Measurements from ENCODE around the gene TNRC6A.

TNRC6A gene

DNA sequence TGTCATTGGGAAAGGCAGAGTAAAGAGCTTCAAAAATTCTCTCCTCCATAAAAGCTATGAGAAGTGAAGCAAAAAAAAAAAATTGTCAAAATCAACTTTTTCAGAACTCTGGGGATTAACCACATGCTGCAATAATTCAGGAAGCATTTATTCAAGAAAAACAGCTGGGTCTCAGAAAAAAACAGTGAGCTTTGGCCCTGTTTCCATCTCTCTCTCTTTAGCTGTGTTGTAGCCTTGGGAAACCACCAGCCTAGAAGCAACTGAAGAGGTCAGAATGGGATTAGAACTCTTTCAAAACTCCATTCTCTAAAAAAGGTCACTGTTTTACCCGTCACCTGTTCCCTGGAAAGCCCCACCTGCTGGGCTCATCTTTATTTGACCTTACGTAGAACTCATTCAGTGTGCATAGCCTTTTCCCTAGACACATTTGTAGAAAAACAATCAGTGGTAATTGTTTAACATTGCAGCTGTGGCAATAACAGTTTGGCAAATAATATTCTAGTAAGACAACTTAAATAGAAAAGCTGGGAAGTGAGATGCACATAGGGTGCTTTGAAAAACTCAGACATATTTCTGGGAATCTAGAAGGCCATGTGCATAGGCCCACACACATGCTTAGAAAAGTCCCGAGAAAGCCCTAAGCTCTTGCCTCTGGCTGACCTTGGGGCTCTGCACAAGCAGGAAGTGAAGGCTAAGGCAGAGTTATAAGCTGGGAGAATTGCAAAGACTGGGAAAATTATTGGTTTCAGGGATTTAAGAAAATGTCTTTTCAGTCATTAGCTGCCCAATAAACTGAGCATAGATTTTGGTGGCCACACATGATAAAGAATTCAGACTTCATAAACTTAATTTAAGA is 134.4 kb downstream of the TNRC6A start:
- H3K4me3 ChIP-seq (ENCODE audit: low read depth, low read length) = no peak overlapping the region

DNA sequence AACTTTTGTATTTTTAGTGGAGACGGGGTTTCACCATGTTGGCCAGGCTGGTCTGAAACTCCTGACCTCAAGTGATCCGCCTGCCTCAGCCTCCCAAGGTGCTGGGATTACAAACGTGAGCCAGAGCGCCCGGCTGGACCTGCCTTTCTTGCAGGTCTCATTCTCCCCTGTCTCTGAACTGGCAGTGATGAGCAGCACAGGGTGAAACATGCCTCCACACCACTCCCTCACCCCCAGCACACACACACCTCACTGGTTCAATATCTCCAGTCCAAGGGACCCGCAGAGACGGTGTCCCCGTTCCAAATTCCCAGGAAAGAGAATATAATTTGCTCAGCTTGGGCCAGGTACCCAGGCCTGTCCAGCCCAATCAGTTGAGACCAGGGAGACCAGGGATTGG is 139.6 kb downstream of the TNRC6A start:
- H3K4me3 ChIP-seq (ENCODE audit: low read depth, low read length) = no peak overlapping the region

DNA sequence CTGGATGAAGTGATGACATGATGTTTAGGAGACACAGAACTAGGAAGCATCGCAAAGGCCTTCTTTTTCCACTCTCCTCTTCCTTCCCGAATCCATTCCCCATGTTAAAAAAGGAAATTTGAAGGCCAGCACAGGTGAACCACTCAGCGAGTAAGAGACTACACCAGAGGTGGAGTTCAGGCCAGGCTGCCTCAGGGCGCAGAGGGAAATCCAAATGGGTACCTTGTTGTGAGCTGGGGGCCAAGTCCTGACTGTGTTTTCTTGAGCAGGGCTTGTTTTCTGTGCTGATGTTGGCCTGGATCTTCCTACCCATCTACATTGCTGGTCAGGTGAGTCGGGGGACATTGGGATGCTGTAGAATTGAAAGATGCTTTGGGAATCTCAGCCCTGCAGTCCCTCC is 142.4 kb downstream of the TNRC6A start:
- no peak overlapping the region for H3K4me3 ChIP-seq (ENCODE audit: low read depth, low read length)

DNA sequence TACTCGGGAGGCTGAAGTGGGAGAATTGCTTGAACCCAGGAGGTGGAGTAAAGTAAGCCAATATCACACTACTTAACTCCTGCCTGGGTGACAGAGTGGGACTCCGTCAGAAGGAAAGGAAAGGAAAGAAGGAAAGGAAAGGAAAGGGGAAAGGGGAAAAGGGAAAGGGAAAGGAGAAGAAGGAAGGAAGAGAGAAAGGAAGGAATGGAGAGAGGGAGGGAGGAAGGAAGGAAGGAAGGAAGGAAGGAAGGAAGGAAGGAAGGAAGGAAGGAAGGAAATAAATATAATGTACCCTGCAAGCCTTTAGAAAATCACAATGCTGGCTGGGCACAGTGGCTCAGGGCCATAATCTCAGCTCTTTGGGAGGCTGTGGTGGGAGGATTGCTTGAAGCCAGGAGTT is 143.6 kb downstream of the TNRC6A start:
- no peak overlapping the region for H3K4me3 ChIP-seq (ENCODE audit: low read depth, low read length)

DNA sequence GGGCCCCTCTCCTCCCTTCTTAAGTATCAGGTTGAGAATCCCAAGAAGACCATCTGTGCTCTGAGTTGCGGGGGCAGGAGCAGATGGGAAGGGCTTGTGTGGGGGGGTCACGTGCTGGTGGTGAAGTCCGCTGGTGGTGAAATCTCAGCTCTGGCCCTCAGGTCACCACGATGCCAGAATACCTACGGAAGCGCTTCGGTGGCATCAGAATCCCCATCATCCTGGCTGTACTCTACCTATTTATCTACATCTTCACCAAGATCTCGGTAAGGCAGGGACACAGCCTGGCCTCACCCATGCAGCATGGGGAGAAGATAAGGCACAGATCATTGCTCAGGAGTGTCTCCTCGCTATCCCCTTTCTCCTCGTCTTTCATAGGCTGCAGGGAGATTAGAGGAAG is 146.0 kb downstream of the TNRC6A start:
- H3K4me3 ChIP-seq (ENCODE audit: low read depth, low read length) = no peak overlapping the region

Data from iPS-11a (cell line).